ENCODE measurements around the gene STPG2. TPM values are rescaled to one million over a fixed set of nuclear protein-coding genes. Genes with fewer than 3 reads are reported as not detected.

STPG2 gene
- total RNA-seq, 1 experiment from 2014 or later = 0.20 TPM

- Mint-ChIP-seq H3K36me3 (ENCODE audit: insufficient read depth in 1 of 3, low read depth in 3 of 3) (peaks cover 0 to 4% (median 0%) of the 10 kb centered on the region in 3 experiments; a peak in 1 of 7 replicates), H3K4me3 (no peak overlapping the region), H3K9me3 (peaks cover 4% of the 10 kb centered on the region in 2 experiments; a peak in 2 of 5 replicates), H3K4me1 (peaks cover 11 to 16% of the 10 kb centered on the region in 2 experiments), H3K27me3 (ENCODE audit: low read depth) (no peaks in the 10 kb centered on the region), H3K27ac (no peak overlapping the region)
- no peak overlapping the region for H2BK12ac ChIP-seq (ENCODE audit: insufficient read length, low read depth, low read length)
- TF ChIP-seq CTCF (conservative IDR thresholded peaks at IDR 0.05) = no peak
- no peak overlapping the region for H3K4ac ChIP-seq (ENCODE audit: low read depth, low read length)
- no peak overlapping the region for H4K91ac ChIP-seq (ENCODE audit: insufficient read length, low read depth, low read length)
- no peak for DNase-seq
- H3T11ph ChIP-seq (ENCODE audit: low read length) = no peak overlapping the region
- H3K27me3 ChIP-seq (ENCODE audit: insufficient read depth, low read length) = no peaks in the 10 kb centered on the region
- H2BK5ac ChIP-seq (ENCODE audit: insufficient read length, low read length) = no peak overlapping the region
- H4K20me1 ChIP-seq (ENCODE audit: control insufficient read depth, insufficient read depth, insufficient read length) = no peaks in the 10 kb centered on the region
- no peak overlapping the region for H2AK5ac ChIP-seq (ENCODE audit: insufficient read length, low read length)
- H3K4me1 ChIP-seq (ENCODE audit: insufficient read depth, low read length) = no peaks in the 10 kb centered on the region
- no peak overlapping the region for H2AFZ ChIP-seq (ENCODE audit: low read length)
- no peak overlapping the region for H2BK20ac ChIP-seq (ENCODE audit: low read depth, low read length, poor library complexity, severe bottlenecking)
- H3K23me2 ChIP-seq (ENCODE audit: insufficient read length, low read depth, low read length, poor library complexity, severe bottlenecking) = no peaks in the 10 kb centered on the region
- H3K27ac ChIP-seq (ENCODE audit: insufficient read length, low read depth, low read length) = no peak overlapping the region
- no CpG with 5 or more reads among the region's 1 CpG for WGBS (ENCODE audit: extremely low coverage, insufficient read length, low lambda C conversion rate)
- H2BK120ac ChIP-seq (ENCODE audit: low read depth, low read length, poor library complexity, severe bottlenecking) = no peak overlapping the region
- H3K79me1 ChIP-seq (ENCODE audit: insufficient read depth, low read depth, low read length, poor library complexity, severe bottlenecking) = no peaks in the 10 kb centered on the region
- H2BK15ac ChIP-seq (ENCODE audit: low read depth, low read length) = no peak overlapping the region
- H3K18ac ChIP-seq (ENCODE audit: insufficient read length, low read depth, low read length) = no peak overlapping the region
- no peak overlapping the region for H3K23ac ChIP-seq (ENCODE audit: insufficient read length, low read depth, low read length)
- H3K4me2 ChIP-seq (ENCODE audit: insufficient read depth, insufficient read length, low read length) = no peak overlapping the region
- H4K8ac ChIP-seq (replicated peaks; ENCODE audit: insufficient read length, low read depth, low read length) = no peak overlapping the region
- no peak overlapping the region for H4K5ac ChIP-seq (ENCODE audit: insufficient read length, low read depth, low read length)
- H3K56ac ChIP-seq (ENCODE audit: insufficient read length, low read depth, low read length) = no peak overlapping the region
- H3K14ac ChIP-seq (ENCODE audit: insufficient read depth, low read length) = no peak overlapping the region
- H3K79me2 ChIP-seq (ENCODE audit: insufficient read depth, low read length) = no peaks in the 10 kb centered on the region
- no peak overlapping the region for H3K9ac ChIP-seq (ENCODE audit: extremely low read depth, insufficient read length, low read length)
- H3K9me3 ChIP-seq (ENCODE audit: control insufficient read depth, low read depth, low read length) = no peaks in the 10 kb centered on the region
These were observed 292.2 kb downstream of the STPG2 start for GRCh38 chr4:97851115-97851514.

Measured in H9 (cell line).